NCI-H1930 (cell line): ENCODE data around the gene POLR1D.
"Not testable (repeated sequence)": the region's sequence is repeated elsewhere in the genome, so short reads cannot be mapped to it uniquely, and the experiment has no call there.

ENCODE experiments used
- DNase-seq, 2 experiments: peaks; one replicate each; lab custom pipeline; 2025; lab: John Stamatoyannopoulos, UW

POLR1D gene

DNA sequence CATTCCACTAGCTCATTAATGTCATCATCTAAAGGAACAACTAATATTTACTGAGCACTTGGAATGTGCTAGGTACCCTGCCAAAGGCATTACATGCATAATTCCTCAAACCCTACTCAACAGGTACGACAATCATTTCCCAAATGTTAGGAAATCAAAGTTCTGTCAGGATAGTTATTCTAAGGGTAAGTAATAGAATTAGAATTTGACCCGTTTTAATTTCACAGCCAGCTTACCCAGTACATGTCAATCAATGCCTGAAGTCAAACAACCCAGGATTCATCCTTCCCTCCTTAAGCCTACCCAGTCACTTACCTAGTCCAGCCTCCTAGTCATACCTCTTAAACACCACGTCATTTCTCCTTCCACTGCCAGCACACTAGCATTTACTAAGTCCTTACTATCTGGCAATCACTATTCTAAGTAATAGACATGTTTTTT is 3.8 kb upstream of the POLR1D start:
- DNase-seq: no peak

- DNase-seq: no peak
Observed at GRCh38 chr13:27619093-27619727, 2.5 kb upstream of the POLR1D start.

DNA sequence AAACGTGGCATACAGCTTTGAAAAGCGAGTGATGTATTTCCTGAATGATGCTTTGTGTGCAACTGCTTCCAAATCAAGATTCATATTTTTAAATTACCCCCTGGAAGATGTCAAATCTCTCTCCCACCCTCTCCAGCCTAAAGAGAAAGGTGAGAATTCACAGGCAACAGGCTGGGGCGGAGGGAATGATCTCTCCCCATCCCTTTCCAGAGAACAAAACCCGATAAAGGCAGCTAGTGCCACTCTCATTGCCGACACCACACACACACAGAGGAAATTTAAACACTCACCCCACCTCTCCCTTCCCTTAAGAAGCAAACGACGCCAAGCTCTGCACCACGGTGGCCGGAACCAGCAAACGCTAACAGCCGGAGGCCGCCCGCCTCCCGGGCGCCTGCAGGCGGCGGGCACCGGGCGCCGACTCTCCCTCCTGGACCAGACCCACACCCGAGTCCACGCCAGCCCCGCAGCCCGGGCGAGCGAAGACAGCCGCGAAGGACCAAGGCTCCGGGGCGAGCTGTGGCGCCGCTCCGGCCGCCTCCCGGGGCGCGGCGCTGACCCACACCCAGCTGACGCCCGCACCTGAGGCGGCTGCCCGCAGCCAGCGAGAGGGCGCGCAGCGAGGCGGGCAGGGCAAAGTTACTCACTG is 1.8 kb upstream of the POLR1D start:
- peak in 1 of 2 experiments; percentile 65 for DNase-seq

GRCh38 chr13:27620377-27621115 is 1.1 kb upstream of the POLR1D start, which contains the start of gene LNX2:
LNX2 (minus strand) TSS chr13:27620529; CDS start chr13:27581703, 38,826 bp downstream.
- DNase-seq: peak; percentile 96

DNA sequence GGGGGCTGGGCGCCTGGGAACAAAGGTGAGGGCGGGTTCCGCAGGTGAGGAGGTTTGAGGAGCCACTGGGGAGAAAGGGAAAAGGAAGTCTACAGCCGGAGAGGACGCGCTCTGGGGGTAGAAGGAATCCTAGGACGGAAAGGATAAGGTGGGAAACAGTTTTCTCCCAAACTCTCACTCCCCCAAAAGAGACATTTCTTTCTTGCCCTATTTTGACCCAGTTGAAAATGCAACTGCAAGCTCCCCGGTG is 651 bp upstream of the POLR1D start:
- DNase-seq: no peak

GRCh38 chr13:27622102-27622820 is 569 bp downstream of the POLR1D start:
- no peak for DNase-seq

DNA sequence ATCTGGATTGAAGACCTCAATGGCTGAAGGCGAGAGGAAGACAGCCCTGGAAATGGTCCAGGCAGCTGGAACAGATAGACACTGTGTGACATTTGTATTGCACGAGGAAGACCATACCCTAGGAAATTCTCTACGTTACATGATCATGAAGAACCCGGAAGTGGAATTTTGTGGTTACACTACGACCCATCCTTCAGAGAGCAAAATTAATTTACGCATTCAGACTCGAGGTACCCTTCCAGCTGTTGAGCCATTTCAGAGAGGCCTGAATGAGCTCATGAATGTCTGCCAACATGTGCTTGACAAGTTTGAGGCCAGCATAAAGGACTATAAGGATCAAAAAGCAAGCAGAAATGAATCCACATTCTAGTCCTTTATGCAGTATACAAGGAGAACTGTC is 1.2 kb downstream of the POLR1D start:
- no peak for DNase-seq

DNA sequence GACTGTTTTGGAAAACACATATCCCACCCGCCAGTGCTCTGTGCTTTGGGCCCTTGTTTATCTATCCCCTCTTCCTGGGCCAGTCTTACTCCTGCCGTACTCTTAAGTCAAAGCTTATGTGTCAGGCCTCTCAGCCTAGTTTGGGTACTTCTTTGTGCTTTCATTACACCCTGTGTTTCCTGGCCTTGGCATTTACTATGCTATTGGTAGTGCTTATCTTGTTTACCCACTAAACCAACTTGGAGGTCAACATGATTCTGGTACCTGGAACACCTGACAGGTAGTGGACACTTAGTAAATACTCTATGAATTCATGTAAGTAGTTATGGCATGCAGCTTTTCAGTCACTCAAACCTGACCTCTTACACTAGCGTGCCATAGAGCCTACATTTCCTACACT is 2.4 kb downstream of the POLR1D start:
- no peak for DNase-seq

DNA sequence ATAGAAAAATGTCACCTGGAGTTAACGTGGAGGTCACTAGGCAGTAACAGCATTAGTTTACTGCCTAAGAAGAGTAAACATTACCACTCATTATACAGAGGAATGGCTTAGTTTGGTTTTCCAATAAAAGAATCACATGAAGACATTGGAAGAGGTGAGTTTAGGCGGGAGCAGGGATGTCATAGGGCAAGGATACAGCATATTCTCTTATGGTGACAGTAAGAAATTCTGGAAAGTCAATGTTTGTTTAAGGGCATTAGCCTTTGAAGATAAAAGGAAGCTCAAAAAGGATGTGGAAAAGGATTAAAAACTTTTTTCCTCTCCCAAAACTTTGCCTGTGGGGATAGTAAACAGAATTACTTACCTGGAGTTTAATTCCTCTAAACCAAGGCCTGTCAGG is 4.1 kb downstream of the POLR1D start:
- no peak for DNase-seq

DNA sequence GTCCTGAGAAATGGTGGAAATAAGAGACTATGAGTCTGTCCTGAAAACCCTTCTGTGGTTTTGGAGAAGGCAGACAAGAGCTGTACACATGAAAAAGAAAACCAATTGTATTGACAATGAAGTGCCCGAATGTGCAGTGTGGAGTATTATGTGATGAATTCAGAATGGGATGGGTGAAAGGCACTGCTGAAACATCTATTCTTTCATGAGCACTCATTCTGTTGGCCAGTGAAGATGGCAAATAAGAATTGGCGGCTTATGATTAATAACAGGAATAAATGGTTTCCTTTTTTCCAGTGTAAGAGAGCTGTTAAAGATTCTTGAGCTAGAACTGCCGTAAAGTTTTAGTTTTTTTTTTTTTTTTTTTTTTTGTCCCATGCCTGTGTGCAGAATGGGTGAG is 5.7 kb downstream of the POLR1D start:
- DNase-seq: no peak

- DNase-seq: no peak
Observed at GRCh38 chr13:27628081-27628480, 6.4 kb downstream of the POLR1D start.

DNA sequence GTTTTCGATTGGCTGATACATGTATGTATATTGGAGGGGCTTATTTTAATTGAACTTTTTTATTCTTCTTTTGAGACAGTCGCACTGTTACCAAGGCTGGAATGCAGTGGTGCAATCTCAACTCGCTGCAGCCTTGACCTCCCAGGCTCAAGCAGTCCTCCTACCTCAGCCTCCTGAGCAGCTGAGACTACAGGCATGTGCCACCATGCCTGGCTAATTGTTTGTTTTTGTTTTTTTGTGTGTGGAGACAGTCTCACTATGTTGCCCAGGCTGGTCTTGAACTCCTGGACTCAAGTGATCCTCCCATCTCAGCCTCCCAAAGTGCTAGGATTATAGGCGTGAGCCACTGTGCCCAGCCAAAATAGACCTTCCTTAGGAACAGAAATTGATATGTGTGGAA is 7.1 kb downstream of the POLR1D start:
- DNase-seq: not testable (repeated sequence)

DNA sequence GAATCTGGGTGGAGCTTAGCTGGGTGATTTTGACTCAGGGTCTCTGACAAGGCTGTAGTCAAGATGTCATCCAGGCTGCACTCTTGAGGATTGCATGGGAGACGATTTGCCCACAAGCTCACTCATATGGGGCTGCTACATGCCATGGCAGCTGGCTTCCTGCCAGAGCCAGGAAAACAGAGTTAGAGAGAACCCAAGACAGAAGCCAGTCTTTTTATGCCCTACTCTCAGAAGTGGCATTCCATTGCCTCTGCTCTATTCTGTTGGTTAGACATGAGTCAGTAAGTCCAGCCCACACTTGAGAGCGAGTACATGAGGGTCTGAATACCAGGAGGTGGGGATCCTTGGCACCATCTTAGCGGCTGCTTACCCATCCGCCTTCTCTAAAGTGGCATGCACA is 9.5 kb downstream of the POLR1D start:
- DNase-seq: no peak

DNA sequence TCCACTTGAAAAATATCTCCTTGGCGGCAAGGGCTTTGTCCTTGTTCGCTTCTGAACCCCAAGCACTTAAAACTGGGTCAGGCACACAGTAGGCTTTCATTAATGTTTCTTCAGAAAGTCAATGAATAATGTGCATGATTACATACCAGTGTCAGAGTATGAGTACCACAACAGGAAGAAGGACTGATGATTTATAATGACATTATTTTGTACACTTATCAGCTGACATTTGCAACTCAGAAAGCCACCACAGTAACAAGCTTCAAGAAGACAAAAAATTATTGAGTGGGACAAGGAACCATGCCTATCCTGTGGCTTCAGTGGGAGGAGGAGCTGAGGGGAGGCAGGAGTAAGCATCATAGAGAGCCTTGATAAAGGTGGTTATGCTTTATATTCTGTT is 10.0 kb downstream of the POLR1D start:
- DNase-seq: no peak

DNA sequence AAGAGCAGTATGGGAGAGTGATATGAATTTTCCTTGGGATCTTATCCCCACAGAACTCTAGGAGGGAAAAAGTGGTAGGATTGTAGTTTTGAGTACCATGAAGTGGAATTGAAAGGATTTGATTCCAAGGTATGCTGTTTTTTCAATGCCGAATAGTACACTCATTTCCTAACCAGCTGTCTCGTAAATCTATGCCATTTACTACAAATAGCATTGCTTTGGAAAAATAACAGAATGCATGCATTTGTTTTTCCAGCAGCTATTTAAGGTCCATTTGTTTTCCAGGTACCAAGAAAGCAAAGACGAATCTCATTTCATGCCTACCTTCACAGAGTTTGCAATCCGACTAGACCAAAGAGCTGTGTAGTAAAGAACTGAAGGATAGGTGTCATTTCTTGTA is 10.5 kb downstream of the POLR1D start:
- no peak for DNase-seq

GRCh38 chr13:27632648-27633047 is 11.0 kb downstream of the POLR1D start:
- no peak for DNase-seq

- DNase-seq: no peak
Observed at GRCh38 chr13:27634231-27634630, 12.5 kb downstream of the POLR1D start.

DNA sequence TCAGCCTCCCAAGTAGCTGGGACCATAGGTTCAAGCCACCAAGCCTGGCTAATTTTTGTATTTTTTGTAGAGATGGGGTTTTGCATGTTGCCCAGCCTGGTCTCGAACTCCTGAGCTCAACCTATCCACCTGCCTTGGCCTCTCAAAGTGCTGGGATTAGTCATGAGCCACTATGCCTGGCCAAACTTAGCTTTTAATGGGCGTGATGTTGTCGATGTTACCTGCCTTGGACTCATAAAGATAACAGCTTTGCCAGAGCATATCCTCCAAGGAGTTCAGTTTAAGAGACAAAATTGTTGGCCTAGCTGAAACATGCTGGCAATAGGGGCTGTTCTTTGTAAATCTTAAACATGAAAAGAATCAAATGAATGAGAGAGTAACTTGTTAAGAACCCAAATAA is 13.1 kb downstream of the POLR1D start:
- no peak for DNase-seq

DNA sequence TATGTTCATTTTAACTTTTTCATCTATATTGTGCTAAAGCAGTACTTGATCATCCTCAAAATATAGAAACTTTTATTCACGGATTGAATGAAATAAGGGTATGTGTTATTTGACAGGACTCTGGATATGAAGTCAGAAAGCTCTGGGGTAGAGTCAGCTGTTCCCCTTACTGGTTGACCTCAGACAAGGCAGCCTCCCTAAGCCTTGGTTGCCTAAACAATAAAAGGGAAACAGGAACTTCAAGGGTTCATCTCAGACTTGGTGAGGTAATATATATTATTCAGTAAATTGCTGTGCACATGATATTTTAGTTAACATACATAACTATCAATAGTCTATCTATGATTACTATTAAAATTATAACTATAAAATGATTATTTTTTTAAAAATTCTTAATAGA is 13.6 kb downstream of the POLR1D start:
- no peak for DNase-seq

GRCh38 chr13:27636589-27637288 is 15.0 kb downstream of the POLR1D start:
- DNase-seq: no peak

DNA sequence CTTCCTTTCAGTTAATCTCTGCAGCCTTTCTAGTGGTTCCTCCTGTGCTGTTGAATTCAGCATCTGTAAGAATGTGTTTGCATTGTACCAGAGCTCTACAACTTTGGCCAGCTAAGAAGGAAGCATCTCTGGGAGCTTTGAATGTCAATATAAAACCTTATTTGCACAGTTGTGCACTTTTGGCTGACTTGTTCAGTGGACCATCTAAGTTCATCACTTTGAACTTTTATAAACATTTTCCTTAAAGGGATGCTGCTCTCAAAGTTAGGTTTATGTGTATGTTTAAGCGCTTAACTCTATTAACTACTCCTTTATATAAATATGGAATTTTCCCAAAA is 15.6 kb downstream of the POLR1D start:
- no peak for DNase-seq

DNA sequence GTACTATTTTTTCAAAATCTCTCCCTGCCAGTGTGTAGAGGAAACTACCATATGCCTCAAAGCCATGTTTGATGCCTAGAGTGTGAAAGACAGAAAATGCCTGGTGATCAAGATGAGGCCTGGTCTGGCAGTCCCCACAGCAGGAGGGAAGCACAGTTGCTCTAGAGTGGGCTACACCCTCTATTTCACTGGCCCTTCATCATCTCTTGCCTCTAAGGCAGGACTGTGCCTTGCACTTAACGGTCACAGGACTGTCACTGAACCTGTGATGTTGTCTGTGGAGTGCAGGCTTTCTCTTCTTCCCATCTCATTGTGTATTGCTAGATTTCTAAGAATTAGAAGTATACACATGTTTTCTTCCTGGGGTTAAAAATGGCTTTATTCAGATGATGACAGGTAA is 16.3 kb downstream of the POLR1D start:
- DNase-seq: no peak
